Panc1 (cell line): ENCODE measurements around the gene ANKRD65.

Experiments
- CTCF ChIP-seq: fragments of 450-650 bp; IDR thresholded peaks from 2 replicates; pipeline ENCODE4 v1.5.1; 2017; ENCODE audit warnings: mild to moderate bottlenecking
- TCF7L2 ChIP-seq: IDR thresholded peaks from 2 replicates; pipeline ENCODE4 v1.6.1; 2011; ENCODE audit warnings: mild to moderate bottlenecking, low read depth, low read length, inconsistent platforms

GRCh38 chr1:1373815-1374588 lies 47.1 kb downstream of the ANKRD65 start:
- no peak for TF ChIP-seq TCF7L2
- no peak for TF ChIP-seq CTCF
